ENCODE data around the gene ARHGAP26. TPM values are rescaled to one million over a fixed set of nuclear protein-coding genes. Genes with fewer than 3 reads are reported as not detected.

The ARHGAP26 gene
- total and polyA plus RNA-seq, 7 donors, result 5.4 to 25.5 (median 19.1) TPM

GRCh38 chr5:142829801-142830220, 59.6 kb downstream of the ARHGAP26 start:
- intact Hi-C loops (cut with DNase I), result loop anchor here (5.0 kb wide), 1 partner anchor 58 kb away; the partner anchor contains the start of gene ARHGAP26
- Histone ChIP-seq H3K9me3 (no peaks in the 10 kb centered on the region), H3K4me3 (no peak overlapping the region), H3K27ac (peak overlapping the region in 3 of 4 donors; percentile 17 to 50 (median 20)), H3K36me3 (no peaks in the 10 kb centered on the region), H3K27me3 (no peaks in the 10 kb centered on the region), H3K4me1 (peaks cover 0 to 75% (median 62%) of the 10 kb centered on the region in 4 donors)
- TF ChIP-seq CTCF (IDR thresholded peaks at IDR 0.05), result no peak
- TF ChIP-seq POLR2AphosphoS5 (IDR thresholded peaks at IDR 0.05), result peak; percentile 47 to 90 (median 83)
- TF ChIP-seq EP300 (IDR thresholded peaks at IDR 0.05), result peak in 3 of 4 donors; percentile 63 to 92 (median 88)
- WGBS, 2 donors, result 18 to 53% methylated on average over 2 of the region's 2 CpGs
- no peak for DNase-seq

- no peaks in the 10 kb centered on the region for H3K36me3 ChIP-seq
- DNase-seq, result no peak
- intact Hi-C loops (cut with DNase I), result no loop called here
- no peak for TF ChIP-seq POLR2AphosphoS5 (IDR thresholded peaks at IDR 0.05)
- TF ChIP-seq POLR2A (IDR thresholded peaks at IDR 0.05), result no peak
- TF ChIP-seq EP300 (IDR thresholded peaks at IDR 0.05), result no peak
- no peak for TF ChIP-seq CTCF (IDR thresholded peaks at IDR 0.05)
- peaks cover 0 to 73% (median 58%) of the 10 kb centered on the region in 4 donors for H3K4me1 ChIP-seq
- H3K27ac ChIP-seq, result peak overlapping the region in 1 of 4 donors; percentile 50
- no peak overlapping the region for H3K4me3 ChIP-seq
- H3K27me3 ChIP-seq, result no peaks in the 10 kb centered on the region
- WGBS, 2 donors, result 88 to 89% methylated on average over 8 of the region's 8 CpGs
- H3K9me3 ChIP-seq, result no peaks in the 10 kb centered on the region
Observed at GRCh38 chr5:142830241-142831008, 60.2 kb downstream of the ARHGAP26 start.

GRCh38 chr5:142831009-142831383, 60.8 kb downstream of the ARHGAP26 start:
- WGBS, 2 donors, result 87 to 88% methylated on average over 3 of the region's 3 CpGs
- DNase-seq, result no peak
- H3K4me1 ChIP-seq, result peaks cover 0 to 71% (median 53%) of the 10 kb centered on the region in 4 donors

GRCh38 chr5:142832263-142832662, 62.1 kb downstream of the ARHGAP26 start:
- Histone ChIP-seq H3K27ac (no peak overlapping the region), H3K4me3 (no peak overlapping the region), H3K27me3 (no peaks in the 10 kb centered on the region), H3K4me1 (peaks cover 0 to 64% (median 44%) of the 10 kb centered on the region in 4 donors), H3K36me3 (no peaks in the 10 kb centered on the region), H3K9me3 (no peaks in the 10 kb centered on the region)
- WGBS, 2 donors, result 54 to 76% methylated on average over 3 of the region's 3 CpGs
- no peak for DNase-seq
- TF ChIP-seq POLR2AphosphoS5 (IDR thresholded peaks at IDR 0.05), result no peak
- TF ChIP-seq EP300 (IDR thresholded peaks at IDR 0.05), result no peak
- no peak for TF ChIP-seq POLR2A (IDR thresholded peaks at IDR 0.05)
- TF ChIP-seq CTCF (IDR thresholded peaks at IDR 0.05), result no peak
- intact Hi-C loops (cut with DNase I), result no loop called here

More at GRCh38 chr5:142831009-142831383, 60.8 kb downstream of the ARHGAP26 start:
- Histone ChIP-seq H3K4me3 (no peak overlapping the region), H3K27ac (peak overlapping the region in 1 of 4 donors; percentile 50), H3K9me3 (no peaks in the 10 kb centered on the region), H3K36me3 (no peaks in the 10 kb centered on the region), H3K27me3 (no peaks in the 10 kb centered on the region)
- intact Hi-C loops (cut with DNase I), result no loop called here
- TF ChIP-seq EP300 (IDR thresholded peaks at IDR 0.05) (no peak), POLR2AphosphoS5 (IDR thresholded peaks at IDR 0.05) (no peak), POLR2A (IDR thresholded peaks at IDR 0.05) (no peak), CTCF (IDR thresholded peaks at IDR 0.05) (no peak)

Data from sigmoid colon (tissue), 7 donors.